Measurements from ENCODE around the gene SMR3A.

The SMR3A gene

GRCh38 chr4:70360460-70360859, at the start of gene SMR3A:
SMR3A (plus strand) TSS chr4:70360760; CDS start chr4:70362116, 1,356 bp downstream.
- in situ Hi-C loops (cut with MboI; ENCODE audit: low sequenced_read_pairs): no loop called here

DNA sequence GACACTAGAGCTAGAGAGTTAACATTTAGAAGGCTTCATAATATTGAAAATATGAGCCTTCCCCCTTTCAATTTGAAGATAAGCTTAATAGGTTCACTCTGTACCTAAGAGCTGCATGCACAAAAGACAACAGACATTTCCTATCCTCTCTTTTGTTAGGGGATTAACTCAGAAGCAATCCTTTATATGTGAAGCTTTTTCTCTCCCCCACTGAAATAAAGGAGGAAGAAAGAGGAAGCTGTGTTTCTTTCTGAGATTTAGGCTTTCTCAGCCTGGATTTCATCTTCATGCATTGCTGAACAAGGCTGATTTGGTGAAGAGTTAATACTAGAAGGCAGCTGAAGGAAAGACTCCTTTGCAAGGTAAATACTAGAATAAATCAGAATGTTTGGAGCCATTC, 46.8 kb upstream of the SMR3A start:
- in situ Hi-C loops (cut with MboI; ENCODE audit: low sequenced_read_pairs): no loop called here

DNA sequence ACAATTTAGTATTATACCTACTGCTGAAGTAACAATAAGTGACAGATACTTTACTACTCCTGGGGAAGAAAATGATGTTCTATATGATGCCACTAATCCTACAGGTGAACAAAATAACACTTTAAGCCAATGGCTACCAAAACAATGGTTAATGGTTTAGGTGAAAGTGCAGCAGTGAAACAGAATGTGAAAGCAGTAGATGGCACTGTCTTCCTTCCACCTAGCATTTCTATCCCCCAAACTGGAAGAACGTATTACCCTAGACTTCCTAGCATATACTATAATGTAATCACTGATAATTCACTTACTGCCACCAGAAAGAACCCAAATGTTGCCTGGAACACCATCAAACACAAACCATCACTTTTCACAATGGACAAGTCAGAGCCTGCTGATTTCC, 44.6 kb upstream of the SMR3A start:
- in situ Hi-C loops (cut with MboI; ENCODE audit: low sequenced_read_pairs): no loop called here

DNA sequence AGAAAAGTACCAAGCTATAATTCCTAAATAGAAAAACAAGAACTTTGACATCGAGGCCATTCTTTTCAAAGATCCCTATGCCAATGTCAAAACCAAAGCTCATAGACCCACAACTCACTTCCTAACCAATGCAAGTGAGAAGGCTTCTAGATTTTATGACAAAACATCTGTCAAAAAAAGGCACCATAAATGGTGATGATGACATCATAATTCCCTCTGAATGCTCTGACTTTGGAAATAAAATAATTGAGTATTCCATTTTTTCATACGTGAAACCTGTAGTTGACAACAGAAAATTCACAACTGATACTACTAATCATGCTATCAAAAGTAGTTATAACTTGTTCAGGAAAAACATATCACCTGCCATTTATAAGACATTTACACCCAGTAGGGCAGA, 34.5 kb upstream of the SMR3A start:
- in situ Hi-C loops (cut with MboI; ENCODE audit: low sequenced_read_pairs): no loop called here

DNA sequence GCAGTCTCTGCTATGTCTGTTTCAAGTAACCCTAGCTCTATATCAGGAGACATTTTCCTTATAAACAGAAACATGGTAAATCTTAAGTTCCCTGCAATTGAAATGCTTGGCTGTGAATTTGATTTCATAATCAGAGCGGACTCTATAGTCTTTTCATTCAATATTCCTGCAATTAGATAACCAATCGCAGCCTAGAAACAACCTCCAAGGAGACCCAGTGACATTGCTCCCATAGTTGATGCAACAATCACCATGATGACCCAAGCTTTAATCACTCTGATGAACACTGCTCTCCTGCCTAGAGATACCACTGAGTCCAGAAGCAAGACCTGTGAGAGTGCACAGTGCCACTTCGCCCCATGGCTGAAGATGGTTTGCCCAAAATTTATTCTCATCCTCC, 25.9 kb upstream of the SMR3A start, which contains the start of gene CABS1:
Gene CABS1, plus strand, starts transcription at position 301 of the 400 bp plus-strand sequence. Its CDS starts 59 bp downstream, at position 360.
- in situ Hi-C loops (cut with MboI; ENCODE audit: low sequenced_read_pairs): no loop called here

DNA sequence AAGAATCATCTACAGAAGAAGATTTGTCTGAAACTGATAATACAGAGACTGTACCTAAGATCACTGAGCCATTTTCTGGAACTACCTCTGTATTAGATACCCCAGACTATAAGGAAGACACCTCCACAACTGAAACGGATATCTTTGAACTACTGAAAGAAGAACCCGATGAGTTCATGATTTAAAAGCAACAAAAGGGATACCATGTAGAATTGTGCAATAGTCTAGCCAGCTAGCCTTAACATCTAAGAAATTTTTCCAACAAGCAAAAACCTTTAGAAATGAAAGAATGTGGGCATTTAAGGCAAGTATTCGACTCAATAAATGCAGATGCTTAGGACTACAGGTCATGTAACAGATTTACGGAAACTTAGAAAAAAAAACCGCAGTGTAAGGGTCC, 24.5 kb upstream of the SMR3A start:
- in situ Hi-C loops (cut with MboI; ENCODE audit: low sequenced_read_pairs): no loop called here

DNA sequence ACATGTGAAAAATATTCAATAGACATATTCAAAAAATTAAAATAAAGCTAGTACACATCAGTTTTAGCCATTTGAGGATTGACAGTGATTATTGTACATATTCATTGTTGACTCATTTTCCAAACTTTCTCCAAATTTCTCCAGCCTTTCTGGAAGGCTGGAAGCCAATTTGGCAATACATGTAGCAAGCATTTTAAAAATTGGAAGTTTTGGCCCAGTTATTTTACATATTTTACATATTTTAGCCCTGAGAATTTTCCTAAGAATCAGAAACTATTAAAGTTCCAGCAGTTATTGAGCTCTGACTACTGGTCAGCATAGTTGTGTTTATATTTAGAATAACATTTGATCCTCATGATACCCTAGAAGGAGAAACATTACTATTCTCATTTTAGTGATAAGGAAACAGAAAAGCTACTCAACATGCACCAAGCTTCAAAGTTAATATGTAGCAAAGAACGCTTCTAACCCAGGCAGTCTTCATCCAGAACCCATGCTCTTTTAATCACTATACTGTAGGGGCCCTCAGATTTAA, 22.6 kb upstream of the SMR3A start:
- in situ Hi-C loops (cut with MboI; ENCODE audit: low sequenced_read_pairs): no loop called here

- in situ Hi-C loops (cut with MboI; ENCODE audit: low sequenced_read_pairs): no loop called here
Measured at GRCh38 chr4:70356185-70356584, 4.4 kb upstream of the SMR3A start.

DNA sequence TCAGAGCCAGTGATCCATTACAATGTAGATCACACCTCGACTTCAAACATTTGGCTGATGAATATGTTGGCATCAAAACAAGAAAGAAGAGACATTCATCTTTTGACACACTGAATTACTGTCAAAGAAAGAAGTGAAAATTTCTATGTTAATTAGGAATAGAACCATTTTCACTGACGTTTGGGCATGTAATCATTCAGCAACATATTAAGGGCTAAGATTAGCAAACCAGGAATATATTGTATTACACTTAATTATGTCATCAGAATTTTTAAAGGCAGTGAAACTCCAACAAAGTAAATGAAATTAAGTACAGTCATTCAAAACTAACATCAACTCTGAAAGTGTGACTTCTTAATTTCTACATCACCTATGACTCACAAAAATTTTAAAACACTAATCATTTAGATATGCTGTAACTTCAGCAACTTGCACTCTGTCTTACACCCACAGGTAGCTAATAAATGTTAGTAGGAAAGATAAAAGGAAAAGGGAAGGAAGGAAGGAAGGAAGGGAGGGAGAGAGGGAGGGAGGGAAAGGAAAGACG, 1.4 kb upstream of the SMR3A start:
- in situ Hi-C loops (cut with MboI; ENCODE audit: low sequenced_read_pairs): no loop called here

- in situ Hi-C loops (cut with MboI; ENCODE audit: low sequenced_read_pairs): no loop called here
Measured at GRCh38 chr4:70364002-70364401, 3.4 kb downstream of the SMR3A start.

GRCh38 chr4:70365479-70365878, 4.9 kb downstream of the SMR3A start:
- in situ Hi-C loops (cut with MboI; ENCODE audit: low sequenced_read_pairs): no loop called here

DNA sequence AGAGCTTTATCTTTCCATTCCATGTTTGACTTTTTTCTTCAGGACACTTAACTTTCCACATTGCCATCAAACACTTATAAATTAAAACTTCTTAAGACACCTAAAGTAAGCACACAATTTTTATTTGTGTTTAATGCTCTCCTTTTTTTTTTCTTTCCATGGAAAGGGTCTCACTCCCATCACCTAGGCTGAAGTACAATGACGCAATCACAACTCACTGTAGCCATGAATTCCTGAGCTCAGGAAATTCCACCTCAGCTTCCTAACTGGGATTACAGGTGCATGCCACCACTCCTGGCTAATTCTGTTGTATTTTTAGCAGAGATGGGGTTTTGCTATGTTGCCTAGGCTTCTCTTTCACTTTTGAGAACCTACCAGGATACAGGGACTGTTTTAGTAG, 7.3 kb downstream of the SMR3A start:
- in situ Hi-C loops (cut with MboI; ENCODE audit: low sequenced_read_pairs): no loop called here

- in situ Hi-C loops (cut with MboI; ENCODE audit: low sequenced_read_pairs): no loop called here
Measured at GRCh38 chr4:70371987-70372386, 11.4 kb downstream of the SMR3A start.

DNA sequence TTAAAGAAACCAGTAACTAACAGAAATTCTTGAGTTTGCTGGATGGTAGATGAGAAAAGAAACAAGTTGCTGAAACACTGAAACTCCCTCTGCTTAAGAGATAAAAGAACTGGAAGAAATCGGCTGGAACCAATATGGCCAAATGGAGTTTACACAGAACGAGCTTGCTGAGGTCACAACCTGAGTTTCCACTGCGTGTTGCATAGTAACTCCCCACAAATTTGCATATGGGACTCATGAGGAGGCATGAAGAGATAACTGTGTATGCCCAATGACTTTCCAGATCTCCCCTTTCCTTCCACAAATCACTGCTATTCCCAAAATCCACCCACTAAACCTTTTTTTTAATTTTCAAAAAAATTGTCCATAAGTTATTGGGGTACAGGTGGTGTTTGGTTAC, 12.2 kb downstream of the SMR3A start:
- in situ Hi-C loops (cut with MboI; ENCODE audit: low sequenced_read_pairs): no loop called here

DNA sequence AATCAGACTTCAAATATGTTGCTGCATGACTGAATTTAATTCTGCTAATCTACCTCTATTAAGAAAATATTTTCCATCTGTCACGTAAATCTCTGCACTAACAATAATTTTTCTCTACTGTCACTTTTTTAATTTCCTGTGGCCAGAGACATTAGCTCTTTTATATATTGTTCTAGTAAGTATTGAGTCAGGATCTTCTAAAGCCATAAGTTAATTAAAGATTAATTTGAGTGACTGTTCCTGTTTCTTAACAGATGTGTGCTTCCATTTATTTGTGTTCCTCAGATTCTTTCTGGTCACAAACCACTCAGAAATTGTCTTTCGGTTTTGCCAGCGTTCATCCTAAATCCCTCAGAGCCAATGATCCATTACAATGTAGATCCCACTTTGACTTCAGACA, 20.0 kb downstream of the SMR3A start:
- in situ Hi-C loops (cut with MboI; ENCODE audit: low sequenced_read_pairs): no loop called here

DNA sequence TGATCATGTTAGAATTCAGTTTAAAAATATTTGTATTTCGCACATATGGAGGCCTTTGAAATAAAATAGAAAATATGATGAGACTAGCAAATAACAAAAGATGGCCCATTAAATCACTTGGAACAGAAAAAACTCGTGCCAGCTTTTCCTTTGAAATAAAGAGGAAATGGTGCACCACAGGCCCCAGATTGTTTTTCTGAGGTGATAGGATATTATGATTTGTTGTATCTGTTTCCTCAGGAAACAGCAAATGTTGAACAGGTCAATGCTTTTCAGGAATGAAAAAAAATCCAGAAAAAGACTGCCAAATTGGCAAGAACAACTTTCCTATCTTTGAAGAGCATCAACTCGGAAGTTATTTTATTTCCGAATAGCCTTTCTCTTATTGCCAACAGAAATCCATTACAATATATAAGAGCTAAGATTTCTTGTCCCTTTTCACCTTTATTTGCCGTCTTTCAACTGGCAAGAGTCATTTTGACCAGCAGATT, 22.2 kb downstream of the SMR3A start, which contains the start of gene SMR3B:
Gene SMR3B, plus strand, starts transcription at position 441 of the 491 bp plus-strand sequence. CDS start 1,380 bp downstream, outside the sequence.
- in situ Hi-C loops (cut with MboI; ENCODE audit: low sequenced_read_pairs): no loop called here

DNA sequence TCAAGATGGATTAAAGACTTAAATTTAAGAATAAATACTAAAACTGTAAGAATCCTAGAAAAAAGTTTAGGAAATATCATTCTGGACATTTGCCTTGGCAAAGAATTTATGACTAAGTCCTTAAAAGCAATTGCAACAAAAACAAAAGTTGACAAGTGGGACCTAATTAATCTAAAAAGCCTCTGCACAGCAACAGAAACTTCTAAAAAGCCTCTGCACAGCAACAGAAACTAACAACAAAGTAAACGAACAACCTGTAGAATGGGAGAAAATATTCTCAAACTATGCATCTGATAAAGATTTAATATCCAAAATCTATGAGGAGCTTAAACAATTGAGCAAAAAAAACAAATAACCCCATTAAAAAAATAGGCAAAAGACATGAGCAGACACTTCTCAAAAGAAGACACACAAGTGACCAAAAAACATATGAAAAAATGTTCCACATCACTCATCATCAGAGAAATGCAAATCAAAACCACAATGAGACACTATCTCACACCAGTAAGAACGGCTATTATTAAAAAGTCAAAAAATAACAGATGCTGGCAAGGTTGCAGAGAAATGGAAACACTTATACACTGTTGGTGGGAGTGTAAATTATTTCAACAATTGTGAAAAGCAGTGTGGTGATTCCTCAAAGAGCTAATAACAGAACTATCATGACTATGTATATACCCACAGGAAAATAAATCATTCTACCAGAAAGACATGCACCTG, 31.7 kb downstream of the SMR3A start:
- in situ Hi-C loops (cut with MboI; ENCODE audit: low sequenced_read_pairs): no loop called here

- in situ Hi-C loops (cut with MboI; ENCODE audit: low sequenced_read_pairs): no loop called here
Measured at GRCh38 chr4:70397580-70397979, 37.0 kb downstream of the SMR3A start, which contains the start of gene OPRPN. OPRPN (plus strand) TSS chr4:70397940; CDS start chr4:70399286, 1,346 bp downstream.

- in situ Hi-C loops (cut with MboI; ENCODE audit: low sequenced_read_pairs): no loop called here
Measured at GRCh38 chr4:70399319-70399718, 38.8 kb downstream of the SMR3A start.

DNA sequence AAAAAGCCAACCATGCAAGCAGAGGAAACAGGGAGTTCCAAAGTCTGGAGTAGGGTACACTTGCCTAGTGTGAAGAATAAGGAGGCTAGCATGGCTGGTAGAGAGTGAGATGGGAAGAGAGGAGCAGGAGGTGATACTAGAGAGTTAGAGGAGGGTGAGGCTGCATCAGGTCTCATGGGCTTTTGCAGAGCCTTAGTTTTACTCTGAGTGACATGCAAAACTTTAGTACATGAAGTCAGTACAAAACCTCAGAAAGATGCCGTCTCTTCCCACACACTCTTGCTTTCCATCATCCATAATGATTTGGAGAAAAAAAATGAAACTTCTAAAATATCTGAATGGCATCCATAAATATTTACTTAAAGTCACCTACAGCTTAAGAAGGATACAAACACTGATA, 42.2 kb downstream of the SMR3A start:
- in situ Hi-C loops (cut with MboI; ENCODE audit: low sequenced_read_pairs): no loop called here

DNA sequence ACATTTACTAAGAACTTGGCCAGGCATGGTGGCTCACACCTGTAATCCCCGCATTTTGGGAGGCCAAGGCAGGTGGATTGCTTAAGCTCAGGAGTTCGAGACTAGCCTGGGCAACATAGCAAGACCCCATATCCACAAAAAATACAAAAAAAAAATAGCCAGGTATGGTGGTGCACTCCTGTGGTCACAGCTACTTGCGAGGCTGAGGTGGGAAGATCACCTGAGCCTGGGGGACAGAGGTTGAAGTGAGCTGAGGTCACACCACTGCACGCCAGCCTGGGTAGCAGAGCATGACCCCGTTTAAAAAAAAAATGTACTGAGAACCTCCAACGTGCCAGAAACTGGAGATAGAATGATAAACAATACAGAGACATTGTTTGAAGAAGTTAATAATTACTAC, 45.2 kb downstream of the SMR3A start:
- in situ Hi-C loops (cut with MboI; ENCODE audit: low sequenced_read_pairs): no loop called here

All from HL-60/S4 treated with phorbol 12-myristate 13-acetate at 8.2 ng/mL for 4 days and 3 days (cell line).